ENCODE data around the gene PDPR.
"Not testable (repeated sequence)": the region's sequence is repeated elsewhere in the genome, so short reads cannot be mapped to it uniquely, and the experiment has no call there.

The PDPR gene

GRCh38 chr16:70162041-70162451, 47.9 kb downstream of the PDPR start:
- no peak for DNase-seq (ENCODE audit: low read depth)

- DNase-seq (ENCODE audit: low read depth): no peak
Observed at GRCh38 chr16:70163596-70163995, 49.5 kb downstream of the PDPR start.

GRCh38 chr16:70166688-70167087, 52.6 kb downstream of the PDPR start:
- not testable (repeated sequence) for DNase-seq (ENCODE audit: low read depth)

GRCh38 chr16:70173212-70173837, 59.2 kb downstream of the PDPR start, which contains the start of gene CLEC18C:
Gene CLEC18C, plus strand, starts transcription at chr16:70173787. Its CDS starts 492 bp downstream, at chr16:70174279.
- DNase-seq (ENCODE audit: low read depth): not testable (repeated sequence)

- not testable (repeated sequence) for DNase-seq (ENCODE audit: low read depth)
Observed at GRCh38 chr16:70173916-70174315, 59.8 kb downstream of the PDPR start.

GRCh38 chr16:70174387-70174932, 60.3 kb downstream of the PDPR start:
- not testable (repeated sequence) for DNase-seq (ENCODE audit: low read depth)

- DNase-seq (ENCODE audit: low read depth): not testable (repeated sequence)
Observed at GRCh38 chr16:70187858-70188607, 73.9 kb downstream of the PDPR start.

GRCh38 chr16:70188608-70188915, 74.4 kb downstream of the PDPR start:
- DNase-seq (ENCODE audit: low read depth): not testable (repeated sequence)

GRCh38 chr16:70190574-70190973, 76.4 kb downstream of the PDPR start:
- DNase-seq (ENCODE audit: low read depth): not testable (repeated sequence)

- DNase-seq (ENCODE audit: low read depth): not testable (repeated sequence)
Observed at GRCh38 chr16:70196683-70197300, 82.7 kb downstream of the PDPR start.

GRCh38 chr16:70197611-70198010, 83.5 kb downstream of the PDPR start:
- DNase-seq (ENCODE audit: low read depth): not testable (repeated sequence)

- not testable (repeated sequence) for DNase-seq (ENCODE audit: low read depth)
Observed at GRCh38 chr16:70198230-70198629, 84.1 kb downstream of the PDPR start.

GRCh38 chr16:70198666-70199065, 84.5 kb downstream of the PDPR start:
- DNase-seq (ENCODE audit: low read depth): not testable (repeated sequence)

GRCh38 chr16:70199170-70199569, 85.0 kb downstream of the PDPR start:
- DNase-seq (ENCODE audit: low read depth): not testable (repeated sequence)

GRCh38 chr16:70200063-70200462, 85.9 kb downstream of the PDPR start:
- not testable (repeated sequence) for DNase-seq (ENCODE audit: low read depth)

- not testable (repeated sequence) for DNase-seq (ENCODE audit: low read depth)
Observed at GRCh38 chr16:70203508-70203907, 89.4 kb downstream of the PDPR start.

GRCh38 chr16:70204010-70204409, 89.9 kb downstream of the PDPR start:
- DNase-seq (ENCODE audit: low read depth): not testable (repeated sequence)

- DNase-seq (ENCODE audit: low read depth): not testable (repeated sequence)
Observed at GRCh38 chr16:70204668-70205405, 90.7 kb downstream of the PDPR start.

- not testable (repeated sequence) for DNase-seq (ENCODE audit: low read depth)
Observed at GRCh38 chr16:70206382-70206781, 92.2 kb downstream of the PDPR start.
